Measurements from ENCODE around the gene ADAP2.

DNA sequence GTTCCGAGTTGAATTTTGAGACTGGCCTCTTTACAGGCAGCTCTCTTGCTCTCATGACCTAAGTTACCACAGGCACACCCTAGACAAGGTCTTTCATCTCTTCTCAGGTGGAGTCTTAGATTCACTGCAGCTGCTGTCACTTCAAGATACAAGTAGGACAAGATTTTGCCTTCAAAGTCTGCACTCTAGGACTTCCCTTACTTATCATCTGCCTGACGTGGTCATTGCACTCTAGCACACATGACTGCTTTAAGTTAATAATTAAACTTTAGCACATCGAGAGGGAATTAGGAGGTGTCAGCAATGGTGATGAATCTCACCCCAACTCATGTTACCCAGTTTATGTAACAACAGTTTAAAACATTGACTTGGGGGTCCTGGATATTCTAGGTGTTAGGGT is 74.7 kb downstream of the ADAP2 start:
- no peak for TF ChIP-seq POLR2A (IDR thresholded peaks at IDR 0.05)
- TF ChIP-seq, protein P1, sequence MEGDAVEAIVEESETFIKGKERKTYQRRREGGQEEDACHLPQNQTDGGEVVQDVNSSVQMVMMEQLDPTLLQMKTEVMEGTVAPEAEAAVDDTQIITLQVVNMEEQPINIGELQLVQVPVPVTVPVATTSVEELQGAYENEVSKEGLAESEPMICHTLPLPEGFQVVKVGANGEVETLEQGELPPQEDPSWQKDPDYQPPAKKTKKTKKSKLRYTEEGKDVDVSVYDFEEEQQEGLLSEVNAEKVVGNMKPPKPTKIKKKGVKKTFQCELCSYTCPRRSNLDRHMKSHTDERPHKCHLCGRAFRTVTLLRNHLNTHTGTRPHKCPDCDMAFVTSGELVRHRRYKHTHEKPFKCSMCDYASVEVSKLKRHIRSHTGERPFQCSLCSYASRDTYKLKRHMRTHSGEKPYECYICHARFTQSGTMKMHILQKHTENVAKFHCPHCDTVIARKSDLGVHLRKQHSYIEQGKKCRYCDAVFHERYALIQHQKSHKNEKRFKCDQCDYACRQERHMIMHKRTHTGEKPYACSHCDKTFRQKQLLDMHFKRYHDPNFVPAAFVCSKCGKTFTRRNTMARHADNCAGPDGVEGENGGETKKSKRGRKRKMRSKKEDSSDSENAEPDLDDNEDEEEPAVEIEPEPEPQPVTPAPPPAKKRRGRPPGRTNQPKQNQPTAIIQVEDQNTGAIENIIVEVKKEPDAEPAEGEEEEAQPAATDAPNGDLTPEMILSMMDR (IDR thresholded peaks at IDR 0.05): no peak
- no peak for TF ChIP-seq EP300 (IDR thresholded peaks at IDR 0.05)
